DMS 273 (cell line): ENCODE results near the gene MOSMO.
"Not testable (repeated sequence)": the region's sequence is repeated elsewhere in the genome, so short reads cannot be mapped to it uniquely, and the experiment has no call there.

Experiments used
- DNase-seq: peaks from one replicate; lab custom pipeline; 2025; ENCODE audit not compliant: unreplicated experiment; lab: John Stamatoyannopoulos, UW

MOSMO gene

DNA sequence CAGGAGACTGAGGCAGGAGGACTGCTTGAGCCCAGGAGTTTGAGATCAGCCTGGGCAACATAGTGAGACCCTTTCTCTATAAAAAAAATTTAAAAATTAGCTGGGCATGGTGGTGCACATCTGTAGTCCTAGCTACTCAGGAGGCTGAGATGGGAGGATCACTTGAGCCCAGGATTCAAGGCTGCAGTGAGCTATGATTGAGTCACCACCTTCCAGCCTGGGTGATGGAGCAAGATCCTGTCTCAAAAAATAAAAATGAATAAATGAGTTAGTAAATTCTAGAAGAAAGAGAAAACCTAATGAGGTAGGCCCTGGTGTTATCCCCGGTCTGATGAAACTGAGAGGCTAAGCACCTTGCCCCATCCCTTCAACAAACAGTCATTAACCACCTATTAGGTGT is 5.9 kb upstream of the MOSMO start:
- not testable (repeated sequence) for DNase-seq

DNA sequence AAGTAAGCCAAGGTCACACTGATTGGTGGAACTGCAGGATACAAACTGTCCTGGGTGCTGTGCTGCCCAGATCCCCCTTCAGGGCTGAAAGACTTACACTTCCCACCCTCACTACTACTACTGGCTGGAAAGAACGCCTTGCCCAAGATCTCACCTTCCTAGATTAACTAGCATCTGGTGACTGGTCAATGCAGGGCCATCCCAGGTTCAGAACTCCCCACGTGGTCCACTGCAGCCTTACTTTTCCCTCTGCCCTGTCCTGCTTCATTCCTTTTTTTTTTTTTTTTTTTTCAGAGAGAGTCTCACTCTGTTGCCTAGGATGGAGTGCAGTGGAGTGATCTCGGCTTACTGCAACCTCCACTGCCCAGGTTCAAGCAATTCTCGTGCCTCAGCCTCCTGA is 4.7 kb upstream of the MOSMO start:
- DNase-seq = no peak

DNA sequence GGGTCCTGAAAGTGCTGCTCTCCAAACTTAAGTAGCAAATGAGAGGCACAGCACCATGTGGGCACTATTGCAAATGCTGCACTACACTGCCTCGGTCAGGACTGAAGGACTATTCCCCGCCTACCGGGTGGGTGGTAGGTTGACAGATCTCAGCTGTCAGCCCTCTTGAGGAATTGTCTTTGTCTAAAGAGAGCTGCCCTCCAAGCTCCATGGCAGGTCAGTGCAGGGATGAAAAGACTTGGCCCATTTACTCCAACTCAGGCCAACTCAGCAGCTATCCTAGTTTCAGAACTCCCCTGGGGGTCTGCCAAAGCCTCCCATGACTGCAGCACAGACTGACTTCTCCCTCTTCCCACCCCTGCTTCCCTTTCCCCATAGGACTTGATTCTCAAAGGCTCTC is 3.6 kb upstream of the MOSMO start:
- no peak for DNase-seq

DNA sequence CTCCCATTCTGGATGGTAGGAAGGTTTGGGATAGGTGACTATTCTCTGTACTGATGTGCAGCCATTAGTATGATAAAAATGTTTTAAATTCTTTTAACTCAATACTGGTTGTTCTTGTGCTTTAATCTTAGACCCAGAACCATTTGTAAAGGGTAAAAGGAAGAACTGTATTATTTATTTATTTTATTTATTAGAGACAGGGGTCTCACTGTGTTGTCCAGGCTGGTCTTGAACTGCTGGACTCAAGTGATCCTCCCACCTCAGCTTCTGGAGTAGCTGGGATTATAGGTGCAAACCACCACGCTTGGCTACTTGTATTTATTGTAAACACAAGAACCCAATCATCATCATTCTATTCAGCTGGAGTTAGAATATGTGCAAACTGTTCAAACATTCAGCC is 2.2 kb upstream of the MOSMO start:
- DNase-seq = no peak

DNA sequence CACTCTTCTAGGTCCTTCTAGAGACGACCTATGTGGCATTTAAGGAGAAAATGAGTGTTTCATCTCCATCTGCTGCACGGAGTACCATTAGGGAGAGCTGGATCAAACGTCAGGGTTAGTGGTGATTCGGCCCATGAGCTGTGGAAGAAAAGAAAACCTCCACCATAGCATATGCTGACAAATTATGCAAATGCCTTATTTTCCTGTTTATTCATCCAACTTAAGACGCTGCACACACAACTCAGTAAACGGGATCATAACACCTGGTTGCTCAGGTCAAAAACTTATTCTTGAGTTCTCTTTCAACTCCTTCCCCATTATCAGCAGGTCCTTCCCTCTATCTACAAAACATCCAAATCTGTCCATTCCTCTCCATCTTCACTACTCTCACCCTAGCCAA is 1.3 kb upstream of the MOSMO start:
- DNase-seq = no peak

DNA sequence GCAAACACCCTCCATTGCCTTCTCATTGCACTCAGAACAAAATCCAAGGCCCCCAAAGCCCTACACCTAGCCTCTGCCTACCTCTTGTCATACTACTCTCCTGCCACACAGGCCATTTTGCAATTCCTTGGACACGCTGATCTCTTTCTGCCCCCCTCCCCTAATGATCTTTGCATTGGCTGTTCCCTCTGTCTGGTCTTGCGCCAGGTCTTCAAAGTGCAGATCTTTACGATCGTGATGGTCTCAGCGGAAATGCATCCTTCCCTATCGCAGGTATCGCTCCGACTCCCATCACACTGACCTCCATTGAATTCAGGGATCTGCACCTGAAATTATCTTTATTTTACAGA is 777 bp upstream of the MOSMO start:
- DNase-seq = peak; percentile 40

DNA sequence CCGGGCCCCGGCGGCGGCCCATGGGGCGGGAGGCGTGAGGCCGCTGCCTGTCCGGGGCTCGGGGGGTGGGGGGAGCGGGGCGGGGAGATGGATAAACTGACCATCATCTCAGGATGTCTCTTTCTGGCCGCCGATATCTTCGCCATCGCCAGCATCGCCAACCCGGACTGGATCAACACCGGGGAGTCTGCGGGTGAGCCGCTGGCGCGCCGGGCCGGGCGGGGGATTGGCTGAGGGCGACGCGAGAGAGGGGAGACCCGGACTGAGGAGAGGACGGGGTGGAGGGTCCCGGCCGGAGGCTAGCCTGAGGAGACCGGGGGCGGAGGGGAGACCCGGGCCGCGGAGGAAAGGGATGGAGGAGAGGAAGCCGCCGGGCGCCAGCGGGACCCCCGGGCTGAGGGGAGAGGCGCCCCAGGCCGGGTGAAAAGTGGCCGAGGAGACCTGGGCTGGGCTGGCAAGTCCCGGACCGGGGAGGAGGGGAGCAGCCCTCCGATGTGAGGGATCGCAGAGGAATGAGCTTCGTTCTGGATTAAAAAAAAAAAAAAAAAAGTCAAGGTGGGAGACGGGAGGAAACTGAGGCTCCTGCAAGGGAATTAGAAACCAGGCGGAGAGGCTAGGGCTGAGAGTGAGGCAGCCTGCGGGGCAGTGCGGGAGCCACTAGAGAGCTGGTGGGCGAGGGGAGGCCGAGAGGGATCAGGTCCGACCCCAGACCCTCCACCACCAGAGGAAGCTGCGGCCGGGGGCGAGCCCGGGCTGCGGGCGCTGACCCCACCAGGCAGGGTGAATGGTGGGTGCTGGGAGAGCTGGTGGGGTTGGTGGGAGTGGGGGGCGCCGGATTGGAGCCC is 526 bp downstream of the MOSMO start:
- DNase-seq = peak; percentile 57

DNA sequence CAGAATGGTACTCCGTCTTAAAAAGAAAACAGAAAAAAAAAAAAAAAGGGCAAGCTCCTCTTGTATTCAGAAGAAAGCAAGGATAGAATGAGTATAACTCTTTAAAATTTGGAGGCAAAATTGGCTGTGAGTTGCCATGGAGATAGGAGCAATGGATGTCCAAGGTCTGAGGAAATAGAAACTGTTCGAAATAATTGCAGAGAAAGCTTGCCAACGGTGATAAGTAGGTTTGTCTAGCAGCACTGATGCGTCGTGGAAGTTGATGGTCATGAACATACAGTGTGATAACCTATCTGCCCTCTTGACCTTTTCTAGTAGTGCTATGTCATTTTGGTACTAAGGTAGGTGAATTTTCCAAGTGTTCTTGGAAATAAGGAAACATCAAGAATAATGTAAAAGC is 3.0 kb downstream of the MOSMO start:
- no peak for DNase-seq

DNA sequence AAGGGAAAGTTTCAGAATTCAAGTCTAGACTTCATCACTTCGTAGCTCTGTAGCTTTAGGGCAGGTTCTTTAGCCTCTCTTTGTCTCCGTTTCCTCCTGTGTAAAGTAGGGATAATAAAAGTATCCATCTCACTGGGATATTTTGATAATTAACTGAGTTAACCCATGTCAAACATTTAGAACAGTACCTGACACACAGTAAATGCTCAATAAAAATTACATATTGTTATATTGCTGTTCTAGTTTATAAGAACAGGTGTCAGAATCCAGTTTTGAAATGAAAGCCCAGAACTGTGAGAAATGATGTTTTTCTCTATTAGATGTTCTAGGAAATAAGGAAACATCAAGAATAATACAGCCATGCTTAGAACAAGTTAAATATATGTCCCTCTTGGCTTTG is 4.3 kb downstream of the MOSMO start:
- DNase-seq = no peak

DNA sequence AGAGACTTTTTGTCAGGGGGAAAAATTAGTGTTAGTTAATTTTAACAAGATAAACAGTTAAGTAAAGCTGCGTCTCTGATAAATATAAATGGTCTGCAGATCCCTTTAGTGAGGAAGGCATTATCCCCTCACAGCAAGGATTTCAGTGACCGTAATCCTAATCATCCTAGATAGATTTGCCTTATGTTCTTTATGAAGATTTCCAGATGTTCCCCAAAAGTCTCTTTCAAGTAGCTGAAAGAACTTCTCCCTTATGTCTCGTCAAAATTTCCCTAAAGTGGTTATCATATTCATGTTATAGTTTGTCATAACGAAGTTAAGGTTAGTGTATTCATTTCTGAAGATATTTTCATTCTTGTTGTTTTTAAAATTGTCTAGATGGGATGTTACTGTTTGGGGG is 5.6 kb downstream of the MOSMO start:
- no peak for DNase-seq

DNA sequence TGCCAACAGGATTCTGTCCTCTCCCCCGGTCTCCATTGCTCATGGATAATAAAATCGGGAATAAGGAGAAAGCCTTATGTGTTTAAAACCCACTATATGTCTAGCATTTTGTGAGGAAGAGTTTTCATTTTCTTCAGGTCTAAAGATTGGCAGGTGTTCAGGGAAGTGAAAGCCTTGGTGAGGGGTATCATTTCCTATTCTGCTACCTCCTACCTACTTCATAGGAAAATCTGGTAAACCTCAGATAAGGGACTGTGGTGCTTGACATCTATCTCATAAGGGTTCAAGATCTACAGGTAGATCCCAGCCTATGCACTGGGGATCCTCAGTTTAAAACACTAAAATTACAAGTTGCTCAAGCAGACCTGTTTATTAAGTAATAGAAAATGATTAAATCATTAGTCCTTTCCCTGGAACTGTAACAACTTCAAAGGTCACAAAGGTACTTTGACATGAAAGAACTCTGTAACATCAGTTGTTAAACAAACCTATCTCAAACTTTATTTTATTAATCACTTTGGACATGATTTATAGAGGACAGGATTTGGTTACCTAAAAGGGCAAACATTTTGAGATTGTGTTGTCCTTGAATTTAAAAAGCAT is 6.5 kb downstream of the MOSMO start:
- DNase-seq = no peak

DNA sequence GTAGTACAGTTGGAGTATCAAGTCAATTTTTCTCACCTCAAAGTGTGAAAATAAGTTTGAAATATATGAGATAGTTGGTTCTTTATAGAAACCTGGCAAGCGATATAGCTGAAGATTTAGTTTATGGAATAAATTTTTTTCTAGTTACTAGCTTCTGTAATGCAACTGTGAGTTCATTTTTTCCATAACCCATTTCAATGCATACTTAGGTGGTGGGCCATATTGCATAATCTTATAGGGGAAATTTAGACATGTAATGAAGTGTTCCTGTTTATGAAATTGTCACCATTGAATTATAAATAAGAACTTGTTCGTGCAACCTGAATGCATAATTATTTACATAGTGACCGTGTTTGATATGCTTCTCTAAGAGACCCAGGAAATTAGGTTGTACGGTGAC is 9.0 kb downstream of the MOSMO start:
- no peak for DNase-seq

DNA sequence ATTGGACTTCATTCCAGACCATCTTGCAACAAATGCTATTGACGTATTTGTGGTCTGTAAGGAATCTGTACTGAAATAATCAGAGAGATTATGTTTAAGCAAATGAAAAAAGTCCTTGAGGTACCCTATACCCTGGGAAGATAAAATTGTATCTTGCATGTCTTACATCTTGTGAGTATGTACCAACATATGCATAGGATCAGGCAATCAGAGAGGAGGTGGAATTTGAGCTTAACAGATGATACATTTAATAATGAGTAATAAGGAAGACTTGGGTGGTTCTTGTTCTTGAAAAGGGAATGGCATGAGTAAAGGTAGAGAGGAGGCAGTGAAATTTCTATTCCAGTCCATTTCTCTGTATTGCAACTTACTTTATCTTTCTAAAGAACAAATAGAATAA is 10.6 kb downstream of the MOSMO start:
- no peak for DNase-seq

DNA sequence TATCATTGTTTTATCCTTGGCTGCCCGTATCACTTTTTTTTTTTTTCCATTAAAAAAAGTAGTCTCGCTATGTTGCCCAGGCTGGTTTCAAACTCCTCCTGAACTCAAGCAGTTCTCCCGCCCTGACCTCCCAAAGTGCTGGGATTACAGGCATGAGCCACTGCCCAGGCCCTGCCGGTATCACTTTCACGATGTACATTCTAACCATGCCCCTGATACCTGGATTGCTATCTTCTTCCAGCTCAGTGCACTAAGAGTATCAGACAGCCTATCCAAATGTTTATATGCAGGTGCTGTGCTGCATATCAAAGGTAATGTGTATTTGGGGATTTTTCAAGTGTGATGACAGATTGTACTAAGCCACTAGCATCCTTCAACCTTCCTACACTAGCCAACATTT is 14.2 kb downstream of the MOSMO start:
- DNase-seq = no peak

DNA sequence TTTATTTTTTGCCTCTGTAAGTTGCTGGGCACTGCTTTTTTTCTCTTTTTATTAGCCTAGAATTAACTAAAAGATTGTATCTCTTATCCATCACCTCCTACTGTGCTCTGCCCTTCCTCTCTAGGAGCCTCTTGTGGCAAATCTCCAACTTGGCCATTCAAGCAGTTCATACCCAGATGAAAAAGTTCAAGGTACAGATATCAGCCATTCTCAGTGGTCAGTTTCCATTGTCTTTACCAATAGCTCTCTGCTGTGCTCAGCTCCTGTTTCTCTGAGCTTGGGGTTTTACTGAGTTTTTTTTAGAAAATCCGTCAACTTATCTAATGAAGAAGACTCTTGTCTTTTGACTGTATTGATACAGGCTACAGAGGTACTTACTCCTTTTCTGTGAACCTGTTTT is 15.6 kb downstream of the MOSMO start:
- no peak for DNase-seq

DNA sequence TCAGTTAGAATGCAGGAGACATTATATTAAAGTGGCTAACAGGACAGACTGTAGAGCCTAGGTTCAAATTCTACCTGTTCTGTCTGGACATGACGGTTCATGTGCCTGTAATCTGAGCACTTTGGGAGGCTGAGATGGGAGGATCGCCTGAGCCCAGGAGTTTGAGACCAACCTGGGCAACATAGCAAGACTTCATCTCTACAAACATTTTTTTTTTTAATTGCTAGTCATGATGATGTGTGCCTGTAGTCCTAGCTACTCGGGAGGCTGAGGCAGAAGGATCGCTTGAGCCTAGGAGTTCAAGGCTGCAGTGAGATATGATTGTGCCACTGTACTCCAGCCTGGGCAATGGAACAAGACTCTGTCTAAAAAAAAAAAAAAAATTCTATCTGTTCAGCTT is 16.9 kb downstream of the MOSMO start:
- DNase-seq = not testable (repeated sequence)

DNA sequence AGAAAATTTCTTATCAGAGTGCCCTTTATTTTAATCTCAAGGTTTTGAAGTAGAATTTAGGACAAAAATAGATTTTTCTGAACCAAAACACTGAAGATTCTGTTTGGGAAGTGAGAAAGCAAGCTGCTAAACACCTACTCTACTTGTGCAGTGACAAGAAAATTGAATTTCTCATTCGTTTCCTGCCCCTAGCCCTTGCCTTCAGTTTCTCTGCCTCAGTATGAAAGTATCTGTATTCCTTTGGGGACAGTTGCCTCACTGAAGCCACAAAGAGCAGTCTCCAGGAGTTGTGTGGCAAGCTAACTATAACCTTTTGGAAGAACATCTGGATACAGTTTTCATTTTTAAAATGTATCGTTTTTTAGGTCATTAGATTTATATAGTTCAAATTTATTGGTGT is 19.7 kb downstream of the MOSMO start:
- no peak for DNase-seq

DNA sequence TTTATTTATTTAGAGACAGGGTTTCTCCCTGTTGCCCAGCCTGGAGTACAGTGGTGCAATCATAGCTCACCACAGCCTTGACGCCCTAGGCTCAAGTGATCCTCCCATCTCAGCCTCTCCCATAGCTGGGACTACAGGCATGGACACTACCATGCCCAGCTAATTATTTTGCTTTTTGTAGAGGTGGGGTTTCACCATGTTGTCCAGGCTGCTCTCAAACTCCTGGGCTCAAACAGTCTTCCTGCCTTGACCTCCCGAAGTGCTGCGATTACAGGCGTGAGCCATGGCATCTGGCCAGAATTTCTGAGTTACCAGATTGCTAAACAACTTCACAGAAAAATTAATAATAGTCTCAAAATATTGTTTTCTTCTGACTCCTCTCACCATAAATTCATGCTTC is 21.7 kb downstream of the MOSMO start:
- no peak for DNase-seq

DNA sequence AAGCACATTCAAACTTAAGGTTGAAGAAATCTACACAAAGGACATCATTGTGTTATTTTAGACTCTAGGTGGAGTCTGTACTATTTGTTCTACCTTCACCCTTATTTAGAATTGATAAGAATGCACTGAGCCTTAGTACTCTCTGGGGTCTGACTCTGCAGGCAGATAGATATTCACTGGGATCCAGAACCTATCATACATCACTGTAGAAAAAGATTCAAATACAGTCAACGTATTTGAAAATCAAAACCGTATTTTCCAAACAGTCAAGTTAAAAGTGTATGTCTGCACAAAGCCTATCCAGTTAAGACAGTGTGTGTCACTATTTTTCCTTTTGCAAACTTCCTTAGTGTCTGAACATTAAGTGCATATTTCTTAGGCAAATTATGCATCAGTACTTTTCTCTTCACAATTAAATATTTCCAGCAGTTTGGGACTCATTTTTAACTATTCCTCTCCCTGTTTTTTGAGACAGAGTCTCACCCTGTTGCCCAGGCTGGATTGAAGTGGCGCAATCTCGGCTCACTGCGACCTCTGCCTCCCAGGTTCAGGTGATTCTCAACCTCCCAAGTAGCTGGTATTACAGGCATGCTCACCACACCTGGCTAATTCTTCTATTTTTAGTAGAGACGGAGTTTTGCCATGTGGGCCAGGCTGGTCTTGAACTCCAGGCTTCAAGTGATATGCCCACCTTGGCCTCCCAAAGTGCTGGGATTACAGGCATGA is 22.3 kb downstream of the MOSMO start:
- no peak for DNase-seq

DNA sequence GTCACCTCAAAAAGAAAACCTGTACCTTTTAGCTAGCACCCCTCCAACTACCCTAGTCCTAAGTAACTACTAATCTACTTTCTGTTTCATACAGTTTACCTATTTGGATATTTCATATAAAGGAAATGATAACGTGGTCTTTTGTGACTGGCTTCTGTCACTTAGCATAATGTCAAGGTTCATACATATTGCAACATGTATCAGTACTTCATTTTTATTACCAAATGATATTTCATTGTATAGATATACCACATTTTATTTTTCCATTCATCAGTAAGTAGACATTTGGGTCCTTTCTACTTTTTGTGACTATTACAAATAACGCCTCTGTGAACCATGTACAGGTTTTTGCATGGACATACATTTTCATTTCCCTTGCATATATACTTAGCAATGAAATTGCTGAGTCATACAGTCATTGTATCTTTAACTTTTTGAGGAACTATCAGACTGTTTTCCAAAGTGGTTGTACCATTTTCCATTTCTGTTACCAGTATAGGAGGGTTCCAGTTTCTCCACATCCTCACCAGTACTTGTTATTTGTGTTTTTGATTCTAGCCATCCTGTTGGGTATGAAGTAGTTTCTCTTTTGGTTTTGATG is 23.7 kb downstream of the MOSMO start:
- DNase-seq = no peak

DNA sequence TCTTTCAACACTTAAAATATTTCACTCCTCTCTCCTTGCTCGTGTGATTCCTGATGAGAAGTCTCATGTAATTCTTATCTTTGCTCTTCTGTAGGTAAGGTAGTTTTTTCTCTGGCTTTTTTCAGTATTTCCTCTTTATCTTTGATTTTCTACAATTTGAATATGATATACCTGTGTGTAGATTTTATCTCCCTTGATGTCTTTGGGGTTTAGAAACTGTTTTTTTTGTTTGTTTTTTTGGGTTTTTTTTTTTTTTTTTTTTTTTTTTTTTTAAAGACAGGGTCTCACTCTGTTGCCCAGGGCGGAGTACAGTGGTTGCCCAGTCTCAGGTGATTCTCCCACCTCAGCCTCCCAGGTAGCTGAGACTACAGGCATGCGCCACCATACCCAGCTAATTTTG is 26.6 kb downstream of the MOSMO start:
- no peak for DNase-seq

DNA sequence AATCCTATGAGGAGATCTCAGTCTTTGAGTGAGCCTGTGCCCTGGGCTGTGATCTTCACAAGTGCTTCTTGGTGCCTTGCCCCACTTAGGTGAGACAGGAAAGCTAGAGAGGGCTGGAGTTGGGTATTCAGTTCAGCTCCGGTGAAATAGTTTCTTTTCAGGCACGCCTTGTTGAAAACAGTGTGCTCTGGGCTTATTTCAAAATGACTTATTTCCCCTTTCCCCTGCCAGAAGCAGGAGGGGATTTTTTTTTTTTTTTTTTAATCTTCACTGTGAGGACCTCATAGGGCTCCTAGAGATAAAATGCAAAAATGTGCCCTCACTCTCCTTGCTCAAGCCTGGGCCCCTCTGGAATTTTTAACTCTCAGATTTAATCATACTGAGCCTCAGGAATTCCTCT is 27.2 kb downstream of the MOSMO start:
- no peak for DNase-seq
